Fibroblast of lung (primary cell): Measurements from ENCODE around the gene MCRIP2. TPM values are rescaled to one million over a fixed set of nuclear protein-coding genes. Genes with fewer than 3 reads are reported as not detected.
A peak's percentile ranks its signal among the peaks of the same experiment; 100 is the strongest.

ENCODE experiments used
- DNase-seq, 2 donors: peaks; one replicate each; pipeline versions ENCODE4 v3.0.0 to v3.0.0-alpha.2; 2010; ENCODE audit warnings: low read depth in 2 of 2
- H2AFZ ChIP-seq: 2 replicates; pipeline ENCODE4 v1.5.1; 2012; ENCODE audit warnings: low read length, control low read depth, inconsistent platforms
- H3K27ac ChIP-seq: 2 replicates; pipeline ENCODE4 v1.5.1; 2011; ENCODE audit warnings: low read length, control low read depth; ENCODE audit not compliant: insufficient read depth
- H3K27me3 ChIP-seq: 2 replicates; pipeline ENCODE4 v1.5.1; 2011; ENCODE audit warnings: mild to moderate bottlenecking, low read length; ENCODE audit not compliant: control insufficient read depth, insufficient read depth
- H3K36me3 ChIP-seq: 2 replicates; pipeline ENCODE4 v1.5.1; 2011; ENCODE audit warnings: low read length; ENCODE audit not compliant: control insufficient read depth, insufficient read depth
- H3K4me1 ChIP-seq: 2 replicates; pipeline ENCODE4 v1.5.1; 2011; ENCODE audit warnings: low read length; ENCODE audit not compliant: control insufficient read depth, insufficient read depth; ENCODE audit errors: extremely low read depth
- H3K4me2 ChIP-seq: 2 replicates; pipeline ENCODE4 v1.5.1; 2011; ENCODE audit warnings: low read length, control low read depth; ENCODE audit not compliant: insufficient read depth; ENCODE audit errors: extremely low read depth
- H3K4me3 ChIP-seq, 4 experiments: fragments of 200-600 bp in 1 of 4; sonication (generic) in 1 of 4; replicated peaks in 1 of 4; 2 replicates each; pipeline ENCODE4 v1.5.1; 2011 to 2016; ENCODE audit warnings: low read length in 4 of 4, low read depth in 3 of 4, mild to moderate bottlenecking in 3 of 4, control low read depth in 2 of 4, inconsistent platforms in 1 of 4, mixed read lengths in 1 of 4; ENCODE audit not compliant: insufficient read depth in 1 of 4; ENCODE audit errors: control extremely low read depth in 1 of 4
- H3K79me2 ChIP-seq: 2 replicates; pipeline ENCODE4 v1.5.1; 2012; ENCODE audit warnings: mild to moderate bottlenecking, low read length, inconsistent platforms; ENCODE audit not compliant: control insufficient read depth, insufficient read depth
- H3K9ac ChIP-seq: 2 replicates; pipeline ENCODE4 v1.5.1; 2011; ENCODE audit warnings: mild to moderate bottlenecking, low read length, control low read depth; ENCODE audit not compliant: insufficient read depth
- H3K9me3 ChIP-seq: 2 replicates; pipeline ENCODE4 v1.5.1; 2012; ENCODE audit warnings: low read depth, low read length; ENCODE audit not compliant: control insufficient read depth, insufficient read depth
- H4K20me1 ChIP-seq: 2 replicates; pipeline ENCODE4 v1.5.1; 2011; ENCODE audit warnings: low read length; ENCODE audit not compliant: control insufficient read depth, insufficient read depth; ENCODE audit errors: extremely low read depth
- CTCF ChIP-seq, 2 donors: IDR thresholded peaks in 1 of 2; conservative IDR thresholded peaks in 1 of 2; 1 replicate in 1 of 2; 2 replicates in 1 of 2; pipeline ENCODE4 v1.5.1; 2011 to 2012; ENCODE audit warnings: low read length in 2 of 2, control low read depth in 1 of 2, inconsistent platforms in 1 of 2, low read depth in 1 of 2, mild to moderate bottlenecking in 1 of 2
- EZH2 ChIP-seq: IDR thresholded peaks from 2 replicates; pipeline ENCODE4 v1.5.1; 2012; ENCODE audit warnings: low read length, control low read depth, mild to moderate bottlenecking; ENCODE audit errors: missing control alignments
- polyA plus RNA-seq, 2 donors: library from polyadenylated mRNA; depleted of rRNA in 1 of 2; stranded (reverse) in 1 of 2; unstranded in 1 of 2; fragments of >200 nt; gene quantifications; 2 replicates each; pipeline ENCODE4 v1.2.1, GENCODE V29; 2011 to 2012; ENCODE audit warnings: missing spikeins in 1 of 2
- total RNA-seq: library from RNA; depleted of rRNA; stranded (reverse); fragments of >200 nt; gene quantifications from 2 replicates; pipeline ENCODE4 v1.2.1, GENCODE V29; 2014

The MCRIP2 gene
- total and polyA plus RNA-seq, 2 donors (not counting 1 experiment from before 2014, with no cell fraction given): 2.8 to 18.0 TPM

- Histone ChIP-seq H3K27me3 (no peaks in the 10 kb centered on the region), H3K27ac (no peak overlapping the region), H3K4me2 (no peak overlapping the region), H2AFZ (no peak overlapping the region), H3K4me1 (peaks cover 9% of the 10 kb centered on the region), H3K9me3 (no peaks in the 10 kb centered on the region), H3K79me2 (peaks cover 22% of the 10 kb centered on the region), H3K4me3 (no peak overlapping the region), H4K20me1 (no peaks in the 10 kb centered on the region), H3K36me3 (no peaks in the 10 kb centered on the region), H3K9ac (no peak overlapping the region)
- peak in 1 of 2 donors; percentile 17 for DNase-seq
- TF ChIP-seq CTCF (conservative IDR thresholded peaks at IDR 0.05 in 1 of 2, IDR thresholded peaks at IDR 0.05 in 1 of 2; ENCODE audit: low read depth in 1 of 2, low read length in 2 of 2) (no peak), EZH2 (no peak)
Measured at GRCh38 chr16:592518-593306, 48.9 kb upstream of the MCRIP2 start.

- Histone ChIP-seq H3K79me2 (peaks cover 18% of the 10 kb centered on the region), H3K36me3 (no peaks in the 10 kb centered on the region), H3K9ac (no peak overlapping the region), H3K4me1 (peaks cover 5% of the 10 kb centered on the region), H3K4me3 (no peak overlapping the region), H3K4me2 (no peak overlapping the region), H3K9me3 (no peaks in the 10 kb centered on the region), H2AFZ (no peak overlapping the region), H3K27me3 (no peaks in the 10 kb centered on the region), H4K20me1 (no peaks in the 10 kb centered on the region), H3K27ac (no peak overlapping the region)
- no peak for DNase-seq
- TF ChIP-seq CTCF (conservative IDR thresholded peaks at IDR 0.05 in 1 of 2, IDR thresholded peaks at IDR 0.05 in 1 of 2; ENCODE audit: low read depth in 1 of 2, low read length in 2 of 2): no peak
- no peak for TF ChIP-seq EZH2
Measured at GRCh38 chr16:593406-593805, 48.2 kb upstream of the MCRIP2 start.

GRCh38 chr16:593807-594206, 47.8 kb upstream of the MCRIP2 start:
- Histone ChIP-seq H3K27me3 (no peaks in the 10 kb centered on the region), H3K9me3 (no peaks in the 10 kb centered on the region), H3K4me3 (no peak overlapping the region), H3K4me2 (no peak overlapping the region), H2AFZ (no peak overlapping the region), H4K20me1 (no peaks in the 10 kb centered on the region), H3K4me1 (peaks cover 5% of the 10 kb centered on the region), H3K36me3 (no peaks in the 10 kb centered on the region), H3K27ac (no peak overlapping the region), H3K79me2 (peaks cover 18% of the 10 kb centered on the region), H3K9ac (no peak overlapping the region)
- TF ChIP-seq CTCF (conservative IDR thresholded peaks at IDR 0.05 in 1 of 2, IDR thresholded peaks at IDR 0.05 in 1 of 2; ENCODE audit: low read depth in 1 of 2, low read length in 2 of 2): no peak
- TF ChIP-seq EZH2: no peak
- DNase-seq: no peak
